D341Med (cell line): ENCODE results near the gene ADGRV1.
"Not testable (repeated sequence)": the region's sequence is repeated elsewhere in the genome, so short reads cannot be mapped to it uniquely, and the experiment has no call there.

Source experiments
- DNase-seq: peaks from one replicate; pipeline ENCODE4 v3.0.0; 2012; ENCODE audit warnings: low spot score

The ADGRV1 gene

DNA sequence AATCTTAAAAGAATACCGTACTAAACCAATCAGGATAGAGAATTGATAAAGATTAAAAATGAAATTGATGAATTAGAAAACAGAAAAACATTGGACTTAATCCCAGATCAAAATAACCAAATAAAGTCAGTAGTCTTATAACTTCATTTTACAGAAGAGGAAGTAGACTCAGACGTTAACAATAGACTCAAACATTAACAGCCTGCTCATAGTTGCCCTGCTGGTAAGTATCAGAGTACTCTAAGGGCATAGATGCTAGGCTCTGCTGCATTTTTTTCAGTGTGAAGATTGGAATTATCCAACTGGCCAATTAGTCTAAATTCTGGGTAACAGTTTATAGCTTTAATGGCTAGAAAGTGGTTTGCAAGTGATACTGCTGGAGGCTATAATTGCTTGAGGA lies 42.9 kb downstream of the ADGRV1 start:
- DNase-seq: no peak

DNA sequence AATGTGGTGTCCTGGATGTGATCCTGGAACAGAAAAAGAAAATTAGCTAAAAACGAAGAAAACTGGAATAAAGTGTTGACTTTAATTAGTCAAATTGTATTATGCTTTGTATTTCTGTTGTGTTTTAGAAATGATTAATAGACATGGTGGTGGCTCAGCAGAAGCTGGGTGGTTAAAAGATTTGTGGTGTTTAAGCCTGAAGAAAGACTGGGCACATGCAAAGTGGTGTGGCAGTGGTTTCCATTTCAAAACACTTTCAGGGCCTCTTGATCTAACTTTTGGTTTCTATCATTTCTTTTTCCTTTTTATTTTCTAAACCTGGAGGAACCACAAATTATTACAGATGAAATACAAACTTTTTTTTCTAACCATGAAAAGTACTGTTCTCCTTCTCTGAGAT lies 44.1 kb downstream of the ADGRV1 start:
- DNase-seq: no peak

DNA sequence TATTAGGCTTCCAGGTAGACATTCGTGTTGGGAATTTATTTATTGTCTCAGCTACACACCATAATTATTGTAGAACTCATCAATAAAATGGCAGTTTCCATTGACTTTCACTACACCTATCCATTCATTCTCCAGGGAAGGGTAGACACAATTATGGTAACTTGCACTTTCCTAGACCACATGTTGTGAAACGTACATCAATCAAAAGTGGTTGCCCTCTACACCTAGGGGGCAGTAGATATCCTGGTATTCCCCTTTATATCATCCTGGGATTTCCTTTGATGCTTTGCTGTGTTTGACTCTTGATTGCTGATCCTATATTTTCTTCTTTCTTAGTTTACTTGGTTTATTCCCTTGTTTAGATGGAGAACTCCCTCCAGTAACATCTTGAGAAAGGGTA lies 47.9 kb downstream of the ADGRV1 start:
- peak; percentile 21 for DNase-seq

DNA sequence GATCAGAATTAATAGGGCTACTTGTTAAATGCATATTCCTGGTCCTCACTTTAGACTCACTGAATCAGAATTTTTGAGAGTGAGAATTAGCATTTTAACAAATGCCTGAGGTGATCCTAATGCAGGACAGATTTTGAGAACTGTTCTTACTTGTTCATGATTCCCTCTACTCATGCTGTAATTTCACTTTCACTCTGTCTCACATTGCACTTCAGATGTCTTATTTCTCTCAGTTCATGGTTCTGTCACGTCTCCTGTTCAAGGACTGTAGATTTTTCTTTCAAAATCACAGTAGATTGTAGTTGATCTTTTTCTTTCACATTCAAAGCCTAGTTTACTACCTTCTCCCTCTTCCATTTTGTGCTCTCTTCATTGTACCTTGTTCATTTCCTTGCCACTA lies 54.3 kb downstream of the ADGRV1 start:
- no peak for DNase-seq

DNA sequence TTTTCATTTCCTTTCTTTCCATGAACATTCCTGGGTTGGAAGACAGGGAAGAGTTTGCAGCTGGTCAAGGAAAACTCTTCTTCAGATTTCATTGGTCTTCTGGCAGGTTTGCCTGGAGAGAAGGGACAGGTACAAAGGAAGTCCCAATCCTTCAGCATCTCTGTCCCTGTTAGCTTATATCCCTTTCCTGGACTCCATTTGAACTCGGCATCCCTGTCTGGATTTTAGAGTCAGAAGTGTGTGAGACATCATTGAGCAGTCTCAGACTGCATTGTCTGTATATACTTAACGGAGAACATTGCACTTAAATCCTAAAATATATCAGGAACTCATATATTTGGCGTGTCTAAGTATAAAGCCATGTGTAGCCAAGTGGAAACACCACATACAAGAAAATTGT lies 54.9 kb downstream of the ADGRV1 start:
- DNase-seq: no peak

DNA sequence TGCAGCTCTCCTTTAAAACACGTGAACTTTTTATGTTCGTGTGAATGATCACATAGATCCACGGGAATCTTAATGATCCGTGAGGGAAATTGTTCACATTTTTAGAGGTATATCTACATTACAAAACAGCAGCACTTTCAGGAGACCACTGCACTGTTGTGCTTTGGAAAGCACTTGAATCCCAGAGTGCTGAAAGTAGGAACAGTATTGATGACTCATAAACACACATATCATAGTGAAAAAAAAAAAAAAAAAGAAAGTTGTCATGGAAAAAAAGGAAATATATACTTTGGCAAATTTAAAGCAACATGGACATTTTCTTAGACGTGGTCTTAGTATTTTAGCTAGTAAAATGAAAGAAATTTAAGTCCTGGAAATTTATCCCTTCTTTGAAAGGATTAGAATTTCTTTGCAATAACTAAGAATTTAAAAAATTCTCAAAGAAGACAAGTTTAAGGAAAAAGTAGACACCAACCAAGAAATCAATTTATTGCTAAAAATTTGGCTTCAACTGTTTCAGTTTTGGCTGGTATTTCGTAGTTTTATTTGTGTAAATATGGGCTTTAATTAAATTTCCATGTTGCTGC lies 55.4 kb downstream of the ADGRV1 start:
- DNase-seq: no peak

DNA sequence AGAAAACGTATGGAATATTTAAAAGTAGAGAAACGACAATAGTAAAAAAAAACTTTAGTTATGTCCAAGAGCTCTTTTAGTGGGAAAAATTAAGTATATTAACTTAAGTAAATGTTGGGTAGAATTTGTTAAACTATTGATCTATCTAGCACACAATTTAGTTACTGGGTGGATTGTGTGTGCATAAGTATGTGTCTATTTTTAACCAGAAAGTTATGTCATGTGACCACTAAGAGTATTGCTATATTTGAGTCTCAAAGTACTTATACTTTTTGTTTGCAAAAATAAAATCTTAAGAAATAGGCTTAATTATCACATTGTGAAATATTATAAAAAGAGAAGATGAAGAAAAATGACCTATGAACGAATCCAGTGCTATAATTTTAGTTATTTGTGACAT lies 56.8 kb downstream of the ADGRV1 start:
- DNase-seq: no peak

DNA sequence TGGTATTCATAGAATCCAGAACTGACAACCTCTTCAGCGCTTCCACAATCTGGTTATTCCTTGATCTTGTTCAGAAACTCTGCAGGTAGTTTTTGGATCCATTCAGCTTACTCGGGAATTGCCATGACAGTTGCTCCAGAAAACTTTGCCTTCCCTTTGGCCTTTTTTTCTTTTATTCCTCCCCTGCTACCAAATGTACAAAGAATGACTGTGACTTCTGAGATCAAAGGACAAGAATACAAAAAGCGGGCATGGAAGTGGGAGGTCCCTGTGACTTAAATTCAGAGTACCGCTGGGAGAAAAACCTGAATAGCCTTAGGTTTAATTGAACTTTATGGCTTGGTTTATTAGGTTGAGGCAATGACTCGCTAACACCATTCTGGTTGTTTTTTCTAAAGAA lies 59.5 kb downstream of the ADGRV1 start:
- no peak for DNase-seq

DNA sequence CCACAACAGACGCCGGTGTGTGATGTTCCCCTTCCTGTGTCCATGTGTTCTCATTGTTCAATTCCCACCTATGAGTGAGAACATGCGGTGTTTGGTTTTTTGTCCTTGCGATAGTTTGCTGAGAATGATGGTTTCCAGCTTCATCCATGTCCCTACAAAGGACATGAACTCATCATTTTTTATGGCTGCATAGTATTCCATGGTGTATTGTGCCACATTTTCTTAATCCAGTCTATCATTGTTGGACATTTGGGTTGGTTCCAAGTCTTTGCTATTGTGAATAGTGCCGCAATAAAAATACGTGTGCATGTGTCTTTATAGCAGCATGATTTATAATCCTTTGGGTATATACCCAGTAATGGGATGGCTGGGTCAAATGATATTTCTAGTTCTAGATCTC lies 61.2 kb downstream of the ADGRV1 start:
- DNase-seq: not testable (repeated sequence)

DNA sequence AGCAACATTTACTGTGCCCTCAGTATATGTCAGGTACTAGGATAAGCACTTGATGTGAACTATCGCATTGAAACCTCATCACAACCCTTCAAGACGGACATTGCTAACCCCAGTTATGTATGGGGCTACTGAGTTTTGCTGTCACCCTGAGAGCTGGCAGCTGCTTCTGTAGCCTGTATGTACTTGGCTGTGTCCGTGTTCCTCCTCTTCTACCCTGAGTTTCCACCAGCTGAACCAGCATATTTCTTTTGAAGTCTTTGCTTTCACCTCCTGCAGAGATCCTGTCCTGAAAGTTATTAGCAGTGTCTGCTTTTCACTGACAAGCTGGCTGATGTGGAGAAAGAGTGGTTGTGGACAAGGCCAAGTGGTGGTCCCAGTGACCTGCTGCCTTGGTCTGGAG lies 63.3 kb downstream of the ADGRV1 start:
- DNase-seq: no peak

DNA sequence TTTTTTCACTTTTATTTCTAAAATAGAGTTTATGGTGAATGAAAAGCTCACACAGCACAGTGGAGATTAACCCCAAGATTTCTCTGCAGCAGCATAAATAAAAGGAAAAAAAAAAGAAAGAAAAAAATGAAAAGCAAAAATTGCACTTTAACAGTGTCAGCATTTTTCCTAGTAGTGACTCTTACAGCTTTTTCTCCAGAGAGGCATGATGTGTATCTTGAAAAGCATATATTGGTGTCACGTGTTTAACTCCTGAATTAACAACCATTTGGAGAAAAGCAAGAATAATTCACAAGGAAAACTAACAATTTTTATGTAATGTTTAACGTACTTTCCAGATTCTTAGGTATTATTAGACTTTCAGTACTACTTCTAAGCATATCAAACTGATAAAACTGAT lies 67.9 kb downstream of the ADGRV1 start:
- no peak for DNase-seq

DNA sequence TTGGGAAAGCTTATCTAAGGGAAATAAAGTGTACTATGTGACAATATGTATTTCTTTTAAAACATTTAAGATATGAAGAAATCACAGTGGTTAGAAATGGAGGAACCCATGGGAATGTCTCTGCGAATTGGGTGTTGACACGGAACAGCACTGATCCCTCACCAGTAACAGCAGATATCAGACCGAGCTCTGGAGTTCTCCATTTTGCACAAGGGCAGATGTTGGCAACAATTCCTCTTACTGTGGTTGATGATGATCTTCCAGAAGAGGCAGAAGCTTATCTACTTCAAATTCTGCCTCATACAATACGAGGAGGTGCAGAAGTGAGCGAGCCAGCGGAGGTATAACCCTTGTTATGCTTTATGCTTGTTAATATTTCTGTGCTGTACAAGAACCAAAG lies 69.9 kb downstream of the ADGRV1 start:
- DNase-seq: no peak

DNA sequence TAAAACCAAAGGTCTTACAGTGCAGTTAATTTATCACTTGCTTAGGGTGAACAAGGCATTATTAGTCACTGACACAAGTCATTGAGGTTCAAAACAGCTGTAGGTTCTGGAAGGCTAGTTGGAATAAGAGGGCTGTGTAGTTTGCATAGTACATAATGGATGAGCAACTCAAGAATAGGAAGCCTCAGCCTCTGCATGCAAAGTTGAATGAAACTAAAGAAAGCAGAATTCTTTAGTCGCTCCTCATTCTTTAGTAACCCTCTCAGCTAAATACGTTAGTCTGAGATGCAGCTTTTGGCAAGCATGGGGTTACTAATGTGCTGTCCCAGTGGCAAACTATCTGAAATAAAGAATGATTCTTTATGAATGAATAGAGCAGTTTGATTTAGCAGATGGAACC lies 74.2 kb downstream of the ADGRV1 start:
- no peak for DNase-seq

DNA sequence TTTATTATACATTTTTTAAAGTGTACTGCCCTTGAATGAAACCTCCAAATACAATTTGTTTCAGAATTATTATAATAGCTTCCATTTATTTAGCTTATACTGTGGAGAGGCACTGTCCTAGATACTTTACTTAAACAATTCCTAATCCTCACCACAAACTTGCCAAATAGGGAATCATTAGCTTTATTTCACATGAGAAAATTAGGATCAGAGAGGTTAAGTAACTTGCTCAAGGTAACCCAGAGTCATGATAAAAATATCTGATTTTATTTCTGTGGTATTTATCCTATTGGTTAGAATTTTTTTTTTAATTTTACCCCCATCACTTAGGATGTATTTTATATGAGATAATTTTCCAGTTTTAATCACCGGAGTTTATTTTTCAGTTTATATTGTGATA lies 78.4 kb downstream of the ADGRV1 start:
- DNase-seq: no peak

DNA sequence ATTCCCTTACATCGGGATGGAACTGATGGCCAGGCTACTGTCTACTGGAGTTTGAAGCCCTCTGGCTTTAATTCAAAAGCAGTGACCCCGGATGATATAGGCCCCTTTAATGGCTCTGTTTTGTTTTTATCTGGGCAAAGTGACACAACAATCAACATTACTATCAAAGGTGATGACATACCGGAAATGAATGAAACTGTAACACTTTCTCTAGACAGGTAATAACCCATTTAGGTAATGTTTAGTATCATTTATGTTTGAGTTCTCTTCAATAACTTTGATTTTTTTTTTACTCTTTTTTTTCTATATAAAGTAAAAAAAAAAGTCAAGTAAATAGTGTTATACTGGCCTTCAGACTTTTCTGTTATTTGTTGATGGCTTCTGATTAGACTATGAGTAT lies 79.1 kb downstream of the ADGRV1 start:
- DNase-seq: no peak

DNA sequence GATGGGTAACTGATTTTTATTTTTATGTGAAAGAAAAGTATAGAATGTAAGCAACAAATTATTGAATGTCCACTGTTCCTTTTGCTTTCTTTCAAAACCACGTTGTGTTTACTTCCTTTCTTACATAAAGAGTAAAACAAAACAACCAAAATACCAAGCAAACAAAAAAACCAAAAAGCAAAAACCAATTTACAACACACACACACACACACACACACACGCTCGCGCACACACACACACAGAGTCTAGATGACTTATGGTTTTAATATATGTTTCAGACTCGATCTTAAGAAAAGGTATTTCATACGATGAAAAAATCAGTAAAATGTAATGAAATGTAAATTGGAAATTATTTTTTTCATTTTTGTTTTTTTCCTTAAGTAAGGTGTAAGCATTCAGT lies 80.3 kb downstream of the ADGRV1 start:
- DNase-seq: no peak

DNA sequence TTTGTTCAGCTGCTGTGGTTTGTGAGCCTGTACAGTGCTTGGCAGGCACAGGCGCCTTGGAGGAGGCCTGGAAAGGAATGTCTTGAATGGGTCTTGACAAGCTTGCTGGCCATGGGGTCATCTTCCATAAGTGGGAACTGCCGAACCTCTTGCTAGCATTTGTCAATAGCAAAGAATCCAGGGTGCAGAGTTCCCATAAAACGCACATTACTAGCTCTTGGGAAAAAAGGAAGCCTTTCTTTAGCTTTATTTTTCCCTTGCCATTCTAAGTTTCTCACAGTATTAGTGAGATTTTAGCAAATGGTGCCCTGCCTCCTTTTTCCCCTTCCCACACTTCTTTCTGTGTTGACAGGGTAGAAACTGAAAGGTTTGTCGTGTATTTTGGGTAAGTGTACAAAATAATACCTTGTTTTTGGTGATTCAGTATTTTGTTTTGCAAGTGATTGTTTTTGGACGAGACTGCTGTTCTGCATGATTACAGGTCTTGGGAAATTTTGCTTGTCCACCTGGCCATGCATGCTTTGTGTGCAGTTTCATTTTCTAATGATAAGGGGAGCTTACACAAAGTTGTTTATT lies 82.0 kb downstream of the ADGRV1 start:
- no peak for DNase-seq

DNA sequence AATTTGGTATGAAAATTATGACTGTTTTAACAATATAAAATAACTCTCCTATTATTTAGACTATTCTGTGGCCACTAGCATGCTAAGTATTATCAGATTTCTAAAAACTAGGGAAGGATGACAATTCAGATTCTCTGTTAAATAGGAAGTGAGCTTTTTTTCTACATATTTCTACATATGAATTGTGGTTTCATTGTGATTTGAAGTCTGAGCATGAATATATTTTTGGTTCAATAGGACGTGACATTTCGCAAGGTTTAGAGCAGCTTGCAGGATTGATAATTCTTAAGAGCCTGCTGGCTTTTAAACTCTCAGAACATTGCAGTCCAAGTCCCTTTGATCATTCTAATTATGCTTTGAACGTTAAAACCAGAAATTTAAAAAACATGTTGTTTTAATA lies 82.9 kb downstream of the ADGRV1 start:
- no peak for DNase-seq

DNA sequence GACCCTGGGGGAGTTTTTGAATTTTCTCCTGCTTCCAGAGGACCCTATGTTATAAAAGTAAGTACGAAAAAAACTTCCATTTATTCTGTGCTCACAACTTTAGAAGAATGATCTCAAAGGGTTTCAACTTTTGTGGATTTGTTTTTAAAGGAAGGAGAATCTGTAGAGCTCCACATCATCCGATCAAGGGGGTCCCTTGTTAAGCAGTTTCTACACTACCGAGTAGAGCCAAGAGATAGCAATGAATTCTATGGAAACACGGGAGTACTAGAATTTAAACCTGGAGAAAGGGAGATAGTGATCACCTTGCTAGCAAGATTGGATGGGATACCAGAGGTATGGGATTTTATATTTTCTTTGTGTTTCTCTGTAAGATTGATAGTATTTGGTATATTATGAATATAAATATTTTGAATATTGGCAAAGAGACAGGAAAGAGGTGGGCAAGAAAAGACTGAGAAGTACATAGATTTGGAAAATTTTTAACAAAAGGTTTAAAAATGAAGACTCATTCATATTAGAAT lies 84.2 kb downstream of the ADGRV1 start:
- no peak for DNase-seq

DNA sequence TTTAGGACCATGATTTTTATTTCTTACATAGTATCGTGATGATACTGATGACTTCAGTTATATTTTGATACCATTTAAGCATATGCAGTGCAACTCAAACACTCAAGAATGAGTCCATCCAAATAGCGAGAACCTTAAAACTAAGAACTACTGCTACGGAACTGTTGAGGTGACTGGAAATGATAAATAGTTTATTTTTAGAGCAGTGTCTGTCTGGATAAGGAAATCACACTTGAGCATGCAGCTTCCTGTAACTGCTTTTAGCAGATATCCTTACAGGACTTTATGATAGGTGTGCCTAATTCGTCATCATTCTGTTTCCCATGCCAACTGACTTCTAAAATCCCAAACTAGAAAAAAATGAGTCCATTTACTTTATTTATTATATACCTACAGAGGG lies 85.5 kb downstream of the ADGRV1 start:
- no peak for DNase-seq

DNA sequence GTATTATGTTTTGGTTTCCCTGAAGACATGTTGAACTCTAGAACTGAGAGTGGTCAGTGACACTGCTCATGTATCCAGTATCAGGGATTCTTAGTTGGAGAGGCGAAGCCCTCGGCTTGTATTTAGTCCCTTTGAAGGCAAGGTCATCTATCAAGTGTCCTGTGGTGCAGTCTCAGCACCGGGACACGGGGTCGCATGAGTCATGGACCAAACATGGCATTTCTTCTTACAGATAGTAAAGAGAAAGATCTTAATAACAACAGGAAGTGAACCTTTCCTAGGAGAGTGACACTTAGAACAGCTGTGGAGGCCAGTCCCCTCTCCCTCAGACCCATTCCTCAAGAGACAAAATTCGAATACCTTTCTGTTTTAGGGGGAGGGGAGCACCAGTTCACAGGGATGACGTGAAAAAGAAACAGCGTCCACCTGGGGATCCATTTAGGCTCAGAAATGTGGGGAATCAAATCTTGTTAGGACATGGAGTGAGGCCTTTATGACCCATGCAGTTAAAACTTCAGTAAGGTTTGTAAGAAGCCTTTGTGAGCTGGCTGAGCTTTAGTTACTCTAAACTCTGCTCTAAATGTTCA lies 86.5 kb downstream of the ADGRV1 start:
- no peak for DNase-seq

DNA sequence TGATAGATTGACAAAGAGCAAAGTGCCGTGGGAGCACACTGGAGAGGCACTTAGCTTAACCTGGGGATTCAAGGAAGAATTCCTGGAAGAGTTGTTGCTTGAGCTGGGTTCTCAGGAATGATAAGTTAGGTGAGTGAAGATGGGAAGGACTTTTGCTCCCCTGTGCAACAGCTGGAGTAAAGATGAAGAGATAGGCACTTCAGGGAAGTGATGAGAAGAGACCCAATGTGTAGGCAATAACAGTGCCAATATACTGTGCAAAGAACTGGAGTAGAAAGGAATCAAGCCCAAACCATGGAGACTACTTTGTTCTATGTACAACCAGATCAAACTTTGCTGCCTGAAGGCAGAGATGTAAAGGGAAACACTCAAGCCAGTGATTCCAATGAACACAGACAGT lies 92.2 kb downstream of the ADGRV1 start:
- no peak for DNase-seq

DNA sequence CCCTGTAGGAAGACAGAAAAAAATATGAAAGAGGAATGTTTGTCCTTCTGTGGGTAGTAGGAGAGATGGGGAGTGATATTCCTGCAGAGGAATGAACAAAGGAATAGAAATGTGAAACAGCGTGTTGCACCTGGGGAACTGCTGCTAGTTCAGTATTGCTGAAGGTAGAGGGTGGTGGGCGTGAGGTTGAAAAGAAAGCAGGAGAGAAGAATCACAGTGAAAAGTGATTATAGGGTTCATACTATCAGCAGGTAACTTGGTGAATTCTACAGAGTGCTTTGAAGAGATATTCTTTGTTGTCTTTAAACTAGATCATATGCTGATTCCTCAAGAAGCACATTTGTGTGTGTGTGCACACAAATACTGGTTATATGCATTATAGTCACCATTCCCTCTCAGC lies 95.6 kb downstream of the ADGRV1 start:
- no peak for DNase-seq

DNA sequence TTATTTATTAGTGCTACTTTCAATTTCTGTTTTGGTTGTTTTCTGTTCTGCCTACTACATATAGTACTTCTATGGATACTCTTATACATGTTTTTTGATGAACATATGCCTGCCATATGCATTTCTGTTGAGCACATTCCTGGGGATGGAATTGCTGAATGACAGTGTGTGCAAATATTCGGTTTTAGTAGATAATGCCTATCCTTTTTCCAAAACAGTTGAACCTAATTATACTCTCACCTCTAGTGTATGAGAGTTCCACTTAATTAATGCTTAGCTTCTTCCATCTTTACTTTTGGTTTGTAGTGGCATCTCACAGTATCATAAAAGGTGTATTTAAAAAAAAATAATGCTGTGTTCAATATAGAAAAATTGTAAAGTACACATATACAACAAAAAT lies 96.8 kb downstream of the ADGRV1 start:
- DNase-seq: no peak
